ENCODE results near the gene FAM219A. TPM values are rescaled to one million over a fixed set of nuclear protein-coding genes. Genes with fewer than 3 reads are reported as not detected.
A peak's percentile ranks its signal among the peaks of the same experiment; 100 is the strongest.

FAM219A gene
- polyA plus RNA-seq, 3 donors, result 0.61 to 15.3 (median 1.2) TPM

DNA sequence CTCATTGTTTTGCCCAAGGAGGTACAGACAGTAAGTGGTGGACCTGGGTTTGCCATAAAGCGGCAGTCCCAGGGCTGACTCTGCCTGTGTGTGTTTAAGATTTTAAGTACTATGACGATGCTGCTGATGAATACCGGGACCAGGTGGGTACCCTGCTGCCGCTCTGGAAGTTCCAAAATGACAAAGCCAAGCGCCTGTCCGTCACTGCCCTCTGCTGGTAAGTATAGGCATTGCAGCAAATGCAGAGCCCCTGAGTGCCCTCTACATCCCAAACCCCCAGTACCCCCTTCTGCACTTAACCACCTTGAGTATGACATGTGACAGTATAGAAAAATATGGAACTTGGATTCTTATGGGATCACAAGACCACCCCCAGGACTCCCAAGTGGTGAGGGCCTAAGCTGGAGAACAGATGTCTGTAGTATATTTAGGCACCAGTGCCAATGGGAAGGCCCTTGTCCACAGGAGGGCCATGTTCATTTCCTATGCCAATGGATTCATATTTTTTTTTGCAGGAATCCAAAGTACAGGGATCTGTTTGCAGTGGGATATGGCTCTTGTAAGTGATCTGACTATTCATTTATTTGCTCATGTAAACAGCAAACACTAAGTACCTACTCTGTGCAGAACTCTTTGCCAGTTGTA lies 42.4 kb upstream of the FAM219A start:
- 11% methylated on average over 4 of the region's 6 CpGs for WGBS (ENCODE audit: insufficient coverage)
- Mint-ChIP-seq H3K4me3 (no peak overlapping the region), H3K27ac (no peak overlapping the region), H3K9me3 (no peaks in the 10 kb centered on the region), H3K4me1 (peaks cover 2% of the 10 kb centered on the region), H3K36me3 (no peaks in the 10 kb centered on the region), H3K27me3 (ENCODE audit: low read depth in 3 of 3) (peaks cover 3 to 11% (median 3%) of the 10 kb centered on the region in 3 donors)
- no peaks in the 10 kb centered on the region for H3K27me3 ChIP-seq (ENCODE audit: control insufficient read depth in 2 of 2, insufficient read depth in 2 of 2, low read length in 2 of 2)
- no peaks in the 10 kb centered on the region for H3K36me3 ChIP-seq (replicated peaks in 1 of 2; ENCODE audit: control insufficient read depth in 1 of 2, insufficient read depth in 2 of 2, low read length in 2 of 2)
- H3K27ac ChIP-seq (ENCODE audit: low read depth in 1 of 2, low read length in 2 of 2), result no peak overlapping the region
- H3K4me1 ChIP-seq (ENCODE audit: control insufficient read depth in 1 of 2, insufficient read depth in 2 of 2, low read length in 2 of 2), result no peaks in the 10 kb centered on the region
- peak; percentile 26 to 67 (median 50) for DNase-seq
- H3K9me3 ChIP-seq (replicated peaks in 1 of 2; ENCODE audit: control insufficient read depth in 1 of 2, insufficient read depth in 1 of 2, low read length in 2 of 2), result no peaks in the 10 kb centered on the region
- no peaks in the 10 kb centered on the region for H3K79me2 ChIP-seq (ENCODE audit: insufficient read depth, low read length)
- H3K9ac ChIP-seq (ENCODE audit: insufficient read depth, low read length, poor library complexity, severe bottlenecking), result no peak overlapping the region
- no peak overlapping the region for H3K4me3 ChIP-seq (replicated peaks in 1 of 3; ENCODE audit: low read depth in 2 of 3, low read length in 3 of 3)
- H2AFZ ChIP-seq (ENCODE audit: insufficient read depth, low read depth, low read length, poor library complexity, severe bottlenecking), result no peak overlapping the region
- H4K20me1 ChIP-seq (ENCODE audit: insufficient read depth, low read length), result no peaks in the 10 kb centered on the region
- intact Hi-C loops (cut with micrococcal nuclease), result loop anchor here (1.0 to 2.0 kb wide), 2 partner anchors 63 to 64 kb away; no protein-coding TSS in a partner anchor
- TF ChIP-seq, protein P1, sequence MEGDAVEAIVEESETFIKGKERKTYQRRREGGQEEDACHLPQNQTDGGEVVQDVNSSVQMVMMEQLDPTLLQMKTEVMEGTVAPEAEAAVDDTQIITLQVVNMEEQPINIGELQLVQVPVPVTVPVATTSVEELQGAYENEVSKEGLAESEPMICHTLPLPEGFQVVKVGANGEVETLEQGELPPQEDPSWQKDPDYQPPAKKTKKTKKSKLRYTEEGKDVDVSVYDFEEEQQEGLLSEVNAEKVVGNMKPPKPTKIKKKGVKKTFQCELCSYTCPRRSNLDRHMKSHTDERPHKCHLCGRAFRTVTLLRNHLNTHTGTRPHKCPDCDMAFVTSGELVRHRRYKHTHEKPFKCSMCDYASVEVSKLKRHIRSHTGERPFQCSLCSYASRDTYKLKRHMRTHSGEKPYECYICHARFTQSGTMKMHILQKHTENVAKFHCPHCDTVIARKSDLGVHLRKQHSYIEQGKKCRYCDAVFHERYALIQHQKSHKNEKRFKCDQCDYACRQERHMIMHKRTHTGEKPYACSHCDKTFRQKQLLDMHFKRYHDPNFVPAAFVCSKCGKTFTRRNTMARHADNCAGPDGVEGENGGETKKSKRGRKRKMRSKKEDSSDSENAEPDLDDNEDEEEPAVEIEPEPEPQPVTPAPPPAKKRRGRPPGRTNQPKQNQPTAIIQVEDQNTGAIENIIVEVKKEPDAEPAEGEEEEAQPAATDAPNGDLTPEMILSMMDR (IDR thresholded peaks at IDR 0.05), result peak; percentile 98
- no peak overlapping the region for H3K4me2 ChIP-seq (replicated peaks; ENCODE audit: extremely low read depth, low read length, poor library complexity, severe bottlenecking)

DNA sequence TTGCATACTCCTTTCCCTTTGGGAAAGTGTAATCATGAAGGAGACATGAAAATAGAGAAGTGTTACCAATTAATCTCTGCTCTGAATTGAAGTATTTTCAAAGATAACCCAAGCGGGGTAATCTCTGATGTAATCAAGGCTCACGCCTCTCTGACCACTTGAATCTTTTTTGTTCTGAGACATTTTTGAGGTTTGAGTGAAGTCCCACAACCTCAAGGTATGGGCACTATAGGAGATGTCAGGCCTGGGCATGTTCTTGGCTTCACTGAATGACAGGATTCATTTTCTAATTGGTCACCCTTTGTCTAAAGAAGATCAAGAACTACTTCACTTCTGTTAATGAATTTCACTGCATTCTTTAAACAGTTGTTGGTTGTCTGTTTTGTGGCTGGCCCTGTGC lies 40.7 kb upstream of the FAM219A start:
- Histone ChIP-seq H3K27ac (ENCODE audit: low read depth in 1 of 2, low read length in 2 of 2) (no peak overlapping the region), H3K9me3 (replicated peaks in 1 of 2; ENCODE audit: control insufficient read depth in 1 of 2, insufficient read depth in 1 of 2, low read length in 2 of 2) (no peaks in the 10 kb centered on the region), H3K36me3 (replicated peaks in 1 of 2; ENCODE audit: control insufficient read depth in 1 of 2, insufficient read depth in 2 of 2, low read length in 2 of 2) (no peaks in the 10 kb centered on the region), H3K4me2 (replicated peaks; ENCODE audit: extremely low read depth, low read length, poor library complexity, severe bottlenecking) (no peak overlapping the region), H4K20me1 (ENCODE audit: insufficient read depth, low read length) (no peaks in the 10 kb centered on the region), H2AFZ (ENCODE audit: insufficient read depth, low read depth, low read length, poor library complexity, severe bottlenecking) (no peak overlapping the region), H3K79me2 (ENCODE audit: insufficient read depth, low read length) (no peaks in the 10 kb centered on the region), H3K4me1 (ENCODE audit: control insufficient read depth in 1 of 2, insufficient read depth in 2 of 2, low read length in 2 of 2) (no peaks in the 10 kb centered on the region), H3K27me3 (ENCODE audit: control insufficient read depth in 2 of 2, insufficient read depth in 2 of 2, low read length in 2 of 2) (no peaks in the 10 kb centered on the region), H3K4me3 (replicated peaks in 1 of 3; ENCODE audit: low read depth in 2 of 3, low read length in 3 of 3) (no peak overlapping the region), H3K9ac (ENCODE audit: insufficient read depth, low read length, poor library complexity, severe bottlenecking) (no peak overlapping the region)
- Mint-ChIP-seq H3K4me3 (no peak overlapping the region), H3K36me3 (no peaks in the 10 kb centered on the region), H3K27ac (no peak overlapping the region), H3K27me3 (ENCODE audit: low read depth in 3 of 3) (peaks cover 3 to 9% (median 3%) of the 10 kb centered on the region in 3 donors), H3K9me3 (no peaks in the 10 kb centered on the region), H3K4me1 (peaks cover 2% of the 10 kb centered on the region)
- no peak for DNase-seq
- 83% methylated on average over 1 of the region's 2 CpGs for WGBS (ENCODE audit: insufficient coverage)
- TF ChIP-seq, protein P1 (IDR thresholded peaks at IDR 0.05), result no peak
- intact Hi-C loops (cut with micrococcal nuclease), result no loop called here

All from CD14-positive monocyte (primary cell).